BLaER1 treated with 17β-estradiol and CSF1 and Interleukin-3, amounts not matched to agents 10 nM and 100 nM (cell line): ENCODE results near the gene GRID2.

Experiments used
- H3K27ac ChIP-seq, 11 experiments: shearing (Covaris generic); formaldehyde crosslinking; 2 replicates each; pipeline ENCODE4 v1.8.1; 2022
- H3K27me3 ChIP-seq, 11 experiments: shearing (Covaris generic); formaldehyde crosslinking; 2 replicates each; pipeline ENCODE4 v1.8.1; 2022
- H3K36me3 ChIP-seq, 11 experiments: shearing (Covaris generic); formaldehyde crosslinking; 2 replicates each; pipeline ENCODE4 v1.8.1; 2022
- H3K4me1 ChIP-seq, 10 experiments: shearing (Covaris generic); formaldehyde crosslinking; 2 replicates each; pipeline ENCODE4 v1.8.1; 2022
- H3K4me2 ChIP-seq, 11 experiments: shearing (Covaris generic); formaldehyde crosslinking; 2 replicates each; pipeline ENCODE4 v1.8.1; 2022
- H3K4me3 ChIP-seq, 10 experiments: shearing (Covaris generic); formaldehyde crosslinking; 2 replicates each; pipeline ENCODE4 v1.8.1; 2022
- H3K9ac ChIP-seq, 11 experiments: shearing (Covaris generic); formaldehyde crosslinking; 2 replicates each; pipeline ENCODE4 v1.8.1; 2022
- H3K9me3 ChIP-seq, 11 experiments: shearing (Covaris generic); formaldehyde crosslinking; replicated peaks in 1 of 11; 2 replicates each; pipeline ENCODE4 v1.8.1; 2022
- H4K20me1 ChIP-seq, 11 experiments: shearing (Covaris generic); formaldehyde crosslinking; 2 replicates each; pipeline ENCODE4 v1.8.1; 2022
- Cebpa-rat ChIP-seq, 11 experiments: shearing (Covaris generic); IDR thresholded peaks; 2 replicates each; pipeline ENCODE4 v1.8.1; 2022

GRID2 gene

DNA sequence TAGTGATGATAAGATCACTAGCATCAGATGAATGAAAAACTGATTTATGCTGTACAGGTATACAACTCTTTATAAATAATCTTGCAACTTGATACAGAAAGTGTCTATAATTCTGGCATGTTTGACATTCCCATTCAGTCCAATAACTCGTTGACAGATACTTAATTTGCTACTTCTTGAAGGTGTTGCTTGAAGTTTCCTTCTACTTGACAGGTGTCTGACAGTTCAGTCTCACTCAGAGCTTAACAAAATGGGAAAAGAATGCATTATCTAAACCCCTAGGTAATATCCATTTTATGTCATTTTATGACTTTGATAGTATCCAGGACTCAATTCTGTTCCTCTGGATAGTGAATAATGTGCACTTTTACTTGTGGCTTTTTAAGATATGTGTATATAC lies 508.9 kb downstream of the GRID2 start:
- Histone ChIP-seq H3K4me3 (no peak overlapping the region), H4K20me1 (no peaks in the 10 kb centered on the region), H3K9ac (no peak overlapping the region), H3K36me3 (no peaks in the 10 kb centered on the region), H3K27me3 (no peaks in the 10 kb centered on the region), H3K27ac (no peak overlapping the region), H3K4me2 (no peak overlapping the region), H3K9me3 (no peaks in the 10 kb centered on the region), H3K4me1 (no peaks in the 10 kb centered on the region)
- no peak for TF ChIP-seq Cebpa-rat (IDR thresholded peaks at IDR 0.05)

- Histone ChIP-seq H3K27me3 (no peaks in the 10 kb centered on the region), H3K4me1 (no peaks in the 10 kb centered on the region), H3K9me3 (no peaks in the 10 kb centered on the region), H3K27ac (no peak overlapping the region), H3K4me2 (no peak overlapping the region), H4K20me1 (no peaks in the 10 kb centered on the region), H3K9ac (no peak overlapping the region), H3K4me3 (no peak overlapping the region), H3K36me3 (no peaks in the 10 kb centered on the region)
- no peak for TF ChIP-seq Cebpa-rat (IDR thresholded peaks at IDR 0.05)
These were observed 510.9 kb downstream of the GRID2 start for GRCh38 chr4:92814677-92815076.

- no peaks in the 10 kb centered on the region for H3K9me3 ChIP-seq
- H3K36me3 ChIP-seq: no peaks in the 10 kb centered on the region
- no peak overlapping the region for H3K4me3 ChIP-seq
- no peak overlapping the region for H3K9ac ChIP-seq
- no peaks in the 10 kb centered on the region for H3K27me3 ChIP-seq
- TF ChIP-seq Cebpa-rat (IDR thresholded peaks at IDR 0.05): no peak
- no peaks in the 10 kb centered on the region for H4K20me1 ChIP-seq
- H3K4me1 ChIP-seq: no peaks in the 10 kb centered on the region
- no peak overlapping the region for H3K27ac ChIP-seq
- H3K4me2 ChIP-seq: no peak overlapping the region
These were observed 521.5 kb downstream of the GRID2 start for GRCh38 chr4:92825256-92825655.

- Histone ChIP-seq H3K4me1 (no peaks in the 10 kb centered on the region), H4K20me1 (no peaks in the 10 kb centered on the region), H3K36me3 (no peaks in the 10 kb centered on the region), H3K27me3 (no peaks in the 10 kb centered on the region), H3K4me3 (no peak overlapping the region), H3K9ac (no peak overlapping the region), H3K4me2 (no peak overlapping the region), H3K27ac (no peak overlapping the region), H3K9me3 (no peaks in the 10 kb centered on the region)
- no peak for TF ChIP-seq Cebpa-rat (IDR thresholded peaks at IDR 0.05)
These were observed 522.0 kb downstream of the GRID2 start for GRCh38 chr4:92825791-92826190.

DNA sequence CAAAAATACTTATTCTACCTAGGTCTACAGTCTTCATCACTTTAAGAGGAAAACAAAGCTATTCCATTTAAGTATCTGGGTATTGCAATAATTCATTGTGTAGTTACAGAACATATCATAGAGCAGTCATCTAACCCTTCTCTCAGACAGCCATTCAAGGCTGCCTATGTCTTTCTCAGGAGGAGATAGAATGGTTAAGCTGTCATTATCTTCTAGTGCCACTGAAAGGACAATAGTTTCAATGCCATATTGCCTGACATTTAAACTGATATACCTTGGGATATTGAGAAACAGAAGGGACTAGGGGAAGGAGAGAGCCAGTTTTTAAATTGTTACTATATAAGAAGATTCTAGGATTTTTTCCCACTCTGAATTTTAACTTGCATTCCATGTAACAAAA lies 527.0 kb downstream of the GRID2 start:
- Histone ChIP-seq H3K4me3 (no peak overlapping the region), H3K27me3 (no peaks in the 10 kb centered on the region), H3K9ac (no peak overlapping the region), H3K9me3 (no peaks in the 10 kb centered on the region), H3K4me1 (no peaks in the 10 kb centered on the region), H3K27ac (no peak overlapping the region), H4K20me1 (no peaks in the 10 kb centered on the region), H3K36me3 (no peaks in the 10 kb centered on the region), H3K4me2 (no peak overlapping the region)
- no peak for TF ChIP-seq Cebpa-rat (IDR thresholded peaks at IDR 0.05)

DNA sequence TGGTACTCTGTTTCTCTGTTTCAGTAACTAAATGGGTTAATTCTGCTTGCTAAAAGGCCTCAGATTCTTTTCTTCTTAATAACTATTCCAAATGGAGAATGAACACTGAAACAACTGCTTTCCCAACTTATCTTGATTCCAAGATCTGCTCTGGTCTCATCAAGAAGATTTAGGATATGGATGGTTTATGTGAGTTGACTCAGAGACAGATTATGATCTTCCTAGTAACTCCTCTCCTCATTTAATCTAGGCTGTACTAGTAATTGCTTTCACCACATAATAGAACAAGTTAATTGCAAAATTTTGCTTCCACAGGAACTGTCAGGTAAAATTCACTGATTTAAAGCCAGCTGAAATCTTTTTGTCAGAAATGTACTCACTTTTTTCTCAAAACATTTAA lies 537.1 kb downstream of the GRID2 start:
- Histone ChIP-seq H3K4me1 (no peaks in the 10 kb centered on the region), H3K9ac (no peak overlapping the region), H3K4me3 (no peak overlapping the region), H3K27ac (no peak overlapping the region), H4K20me1 (no peaks in the 10 kb centered on the region), H3K27me3 (no peaks in the 10 kb centered on the region), H3K4me2 (no peak overlapping the region), H3K9me3 (no peaks in the 10 kb centered on the region), H3K36me3 (no peaks in the 10 kb centered on the region)
- TF ChIP-seq Cebpa-rat (IDR thresholded peaks at IDR 0.05): no peak

DNA sequence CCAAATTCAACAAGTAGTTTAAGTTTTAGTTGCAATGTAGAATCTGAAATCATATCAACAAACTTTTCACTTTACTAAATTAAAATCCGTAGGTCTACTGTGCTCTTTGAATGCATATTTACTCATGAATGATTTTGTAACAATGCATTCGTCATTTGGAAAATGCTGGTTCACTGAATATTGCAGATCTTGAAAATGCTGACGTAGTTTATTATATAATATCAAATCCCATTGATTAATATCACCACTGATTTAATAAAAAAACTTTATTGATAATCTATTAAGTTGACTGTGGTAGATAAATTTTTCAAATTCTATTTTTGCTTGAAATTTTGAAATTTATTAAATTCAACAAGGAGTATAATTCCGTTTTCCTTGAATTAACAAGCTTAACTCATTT lies 540.0 kb downstream of the GRID2 start:
- Histone ChIP-seq H3K9me3 (no peaks in the 10 kb centered on the region), H3K4me2 (no peak overlapping the region), H3K9ac (no peak overlapping the region), H3K27me3 (no peaks in the 10 kb centered on the region), H3K36me3 (no peaks in the 10 kb centered on the region), H3K4me1 (no peaks in the 10 kb centered on the region), H3K27ac (no peak overlapping the region), H3K4me3 (no peak overlapping the region), H4K20me1 (no peaks in the 10 kb centered on the region)
- no peak for TF ChIP-seq Cebpa-rat (IDR thresholded peaks at IDR 0.05)

GRCh38 chr4:92847026-92847425 lies 543.3 kb downstream of the GRID2 start:
- H3K9ac ChIP-seq: no peak overlapping the region
- H4K20me1 ChIP-seq: no peaks in the 10 kb centered on the region
- no peak overlapping the region for H3K4me2 ChIP-seq
- H3K36me3 ChIP-seq: no peaks in the 10 kb centered on the region
- H3K4me3 ChIP-seq: no peak overlapping the region
- no peak overlapping the region for H3K27ac ChIP-seq
- H3K9me3 ChIP-seq: no peaks in the 10 kb centered on the region
- no peaks in the 10 kb centered on the region for H3K27me3 ChIP-seq
- H3K4me1 ChIP-seq: no peaks in the 10 kb centered on the region
- no peak for TF ChIP-seq Cebpa-rat (IDR thresholded peaks at IDR 0.05)

DNA sequence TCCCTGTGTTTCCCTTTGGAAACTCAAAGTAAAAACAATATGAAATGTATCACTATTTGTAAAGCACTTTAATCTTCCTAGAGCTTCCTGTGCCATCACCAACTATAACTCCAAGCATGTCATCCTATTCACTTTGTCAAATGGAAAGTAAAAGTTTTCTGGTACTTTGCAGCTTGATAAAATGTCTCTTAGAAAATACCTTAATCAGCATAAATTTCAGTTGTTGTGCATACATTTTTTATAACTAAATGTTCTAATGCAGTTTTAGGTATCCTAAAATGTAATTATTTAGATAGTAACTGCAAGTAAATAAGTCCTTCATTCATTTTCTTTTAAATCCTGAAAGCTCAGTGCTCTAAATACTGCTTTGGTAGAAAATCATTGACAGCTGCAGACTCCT lies 558.7 kb downstream of the GRID2 start:
- no peak overlapping the region for H3K9ac ChIP-seq
- H3K27ac ChIP-seq: no peak overlapping the region
- no peak for TF ChIP-seq Cebpa-rat (IDR thresholded peaks at IDR 0.05)
- H3K9me3 ChIP-seq: no peaks in the 10 kb centered on the region
- no peaks in the 10 kb centered on the region for H3K4me1 ChIP-seq
- H3K4me2 ChIP-seq: no peak overlapping the region
- no peaks in the 10 kb centered on the region for H3K27me3 ChIP-seq
- H3K4me3 ChIP-seq: no peak overlapping the region
- no peaks in the 10 kb centered on the region for H4K20me1 ChIP-seq
- no peaks in the 10 kb centered on the region for H3K36me3 ChIP-seq

DNA sequence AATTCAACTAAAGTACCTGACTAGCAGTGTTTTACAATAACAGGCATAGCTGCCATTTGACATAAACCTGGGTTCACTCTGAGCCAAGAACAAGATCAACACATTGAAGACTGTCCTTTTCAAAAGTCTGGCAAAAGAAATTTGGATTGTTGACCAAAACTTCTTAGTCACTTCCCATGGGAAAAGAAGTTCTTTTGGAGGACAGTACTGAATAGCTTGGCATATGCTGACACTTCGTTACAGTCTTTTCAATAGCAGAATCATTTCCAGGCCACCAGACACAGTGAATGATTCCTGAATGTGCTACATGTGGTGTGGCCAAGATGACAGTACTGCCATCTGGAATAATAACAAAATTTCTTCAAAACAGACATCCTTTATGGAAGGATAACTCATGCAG lies 560.3 kb downstream of the GRID2 start:
- Histone ChIP-seq H3K4me2 (no peak overlapping the region), H3K36me3 (no peaks in the 10 kb centered on the region), H3K27ac (no peak overlapping the region), H3K4me3 (no peak overlapping the region), H3K9ac (no peak overlapping the region), H3K27me3 (no peaks in the 10 kb centered on the region), H3K4me1 (no peaks in the 10 kb centered on the region), H4K20me1 (no peaks in the 10 kb centered on the region), H3K9me3 (no peaks in the 10 kb centered on the region)
- TF ChIP-seq Cebpa-rat (IDR thresholded peaks at IDR 0.05): no peak

DNA sequence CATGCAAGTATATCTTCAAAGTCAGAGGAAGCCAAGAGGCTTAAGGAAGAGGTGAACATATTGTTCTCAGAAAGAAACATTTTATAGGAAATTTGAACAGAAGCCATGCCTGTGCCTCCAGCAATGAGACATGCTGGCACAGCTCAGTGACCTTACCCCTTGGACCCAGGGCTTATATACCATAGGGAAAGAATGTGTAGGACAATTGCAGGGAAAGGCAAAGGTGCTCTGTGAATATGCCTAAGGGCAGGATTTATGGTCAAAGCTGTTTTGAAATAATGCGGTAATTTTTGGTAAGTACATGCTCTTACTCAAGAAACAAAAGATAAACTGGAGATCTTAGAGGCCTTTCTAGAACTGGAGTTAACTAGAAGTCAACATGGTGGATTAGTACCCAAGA lies 568.8 kb downstream of the GRID2 start:
- Histone ChIP-seq H4K20me1 (no peaks in the 10 kb centered on the region), H3K9me3 (no peaks in the 10 kb centered on the region), H3K36me3 (no peaks in the 10 kb centered on the region), H3K27ac (no peak overlapping the region), H3K4me2 (no peak overlapping the region), H3K4me1 (no peaks in the 10 kb centered on the region), H3K4me3 (no peak overlapping the region), H3K9ac (no peak overlapping the region), H3K27me3 (no peaks in the 10 kb centered on the region)
- no peak for TF ChIP-seq Cebpa-rat (IDR thresholded peaks at IDR 0.05)
